ENCODE measurements around the gene HRCT1.
A peak's percentile ranks its signal among the peaks of the same experiment; 100 is the strongest.

Gene HRCT1

GRCh38 chr9:35948901-35949318, 42.9 kb downstream of the HRCT1 start:
- CTCF ChIA-PET, result interaction anchor here (0.6 to 2.1 kb wide), 6 partner anchors 21 to 1878 kb away, joined by 3 to 15 read pairs (median 3); no protein-coding TSS in a partner anchor
- H3K4me1 Mint-ChIP-seq, result peaks cover 17% of the 10 kb centered on the region
- H3K4me3 Mint-ChIP-seq, result no peak overlapping the region
- no peaks in the 10 kb centered on the region for H3K36me3 Mint-ChIP-seq
- H3K27ac Mint-ChIP-seq, result no peak overlapping the region
- no peaks in the 10 kb centered on the region for H3K9me3 Mint-ChIP-seq
- no peak for DNase-seq
- peaks cover 18% of the 10 kb centered on the region for H3K27me3 Mint-ChIP-seq

GRCh38 chr9:35951736-35952135, 45.7 kb downstream of the HRCT1 start:
- CTCF ChIA-PET, result interaction anchor here (0.7 to 2.3 kb wide), 7 partner anchors 10 to 125 kb away, joined by 3 to 6 read pairs (median 4); no protein-coding TSS in a partner anchor
- H3K27me3 Mint-ChIP-seq, result peaks cover 18% of the 10 kb centered on the region
- H3K9me3 Mint-ChIP-seq, result no peaks in the 10 kb centered on the region

GRCh38 chr9:35952526-35953191, 46.7 kb downstream of the HRCT1 start:
- Mint-ChIP-seq H3K27ac (no peak overlapping the region), H3K27me3 (peaks cover 26% of the 10 kb centered on the region), H3K4me1 (peaks cover 13% of the 10 kb centered on the region), H3K9me3 (no peaks in the 10 kb centered on the region), H3K36me3 (no peaks in the 10 kb centered on the region), H3K4me3 (no peak overlapping the region)
- CTCF ChIA-PET, result interaction anchor here (0.6 to 2.3 kb wide), 8 partner anchors 11 to 126 kb away, joined by 3 to 6 read pairs (median 4); no protein-coding TSS in a partner anchor
- DNase-seq, result no peak

More at GRCh38 chr9:35951736-35952135, 45.7 kb downstream of the HRCT1 start:
- Mint-ChIP-seq H3K4me1 (peaks cover 13% of the 10 kb centered on the region), H3K36me3 (no peaks in the 10 kb centered on the region), H3K4me3 (no peak overlapping the region), H3K27ac (no peak overlapping the region)
- DNase-seq, result no peak

- Mint-ChIP-seq H3K27me3 (peaks cover 27% of the 10 kb centered on the region), H3K36me3 (no peaks in the 10 kb centered on the region), H3K4me1 (peaks cover 3% of the 10 kb centered on the region), H3K4me3 (no peak overlapping the region), H3K27ac (no peak overlapping the region), H3K9me3 (no peaks in the 10 kb centered on the region)
- CTCF ChIA-PET, result interaction anchor here (0.6 to 8.3 kb wide), 16 partner anchors 9 to 803 kb away, joined by 3 to 99 read pairs (median 4); no protein-coding TSS in a partner anchor
- peak; percentile 64 for DNase-seq
Measured at GRCh38 chr9:35954942-35955546, 49.0 kb downstream of the HRCT1 start.

- peaks cover 3% of the 10 kb centered on the region for H3K4me1 Mint-ChIP-seq
- no peaks in the 10 kb centered on the region for H3K9me3 Mint-ChIP-seq
- H3K36me3 Mint-ChIP-seq, result no peaks in the 10 kb centered on the region
- CTCF ChIA-PET, result interaction anchor here (0.6 to 8.3 kb wide), 6 partner anchors 37 to 843 kb away, joined by 3 to 99 read pairs (median 4); no protein-coding TSS in a partner anchor
- no peak overlapping the region for H3K4me3 Mint-ChIP-seq
- H3K27ac Mint-ChIP-seq, result no peak overlapping the region
- H3K27me3 Mint-ChIP-seq, result peaks cover 37% of the 10 kb centered on the region
- DNase-seq, result no peak
Measured at GRCh38 chr9:35956651-35957050, 50.6 kb downstream of the HRCT1 start.
